Activated CD4-positive, alpha-beta T cell treated with anti-CD3 and anti-CD28 coated beads, Interleukin-2, amount 50 U/mL, for 1 hour (primary cell): ENCODE data around the gene MEAK7.
A peak's percentile ranks its signal among the peaks of the same experiment; 100 is the strongest.

Experiments
- DNase-seq: peaks from one replicate; pipeline ENCODE4 v3.0.0-alpha.2; 2020

Gene MEAK7

GRCh38 chr16:84511180-84511800, 6.8 kb upstream of the MEAK7 start:
- DNase-seq: peak; percentile 88

DNA sequence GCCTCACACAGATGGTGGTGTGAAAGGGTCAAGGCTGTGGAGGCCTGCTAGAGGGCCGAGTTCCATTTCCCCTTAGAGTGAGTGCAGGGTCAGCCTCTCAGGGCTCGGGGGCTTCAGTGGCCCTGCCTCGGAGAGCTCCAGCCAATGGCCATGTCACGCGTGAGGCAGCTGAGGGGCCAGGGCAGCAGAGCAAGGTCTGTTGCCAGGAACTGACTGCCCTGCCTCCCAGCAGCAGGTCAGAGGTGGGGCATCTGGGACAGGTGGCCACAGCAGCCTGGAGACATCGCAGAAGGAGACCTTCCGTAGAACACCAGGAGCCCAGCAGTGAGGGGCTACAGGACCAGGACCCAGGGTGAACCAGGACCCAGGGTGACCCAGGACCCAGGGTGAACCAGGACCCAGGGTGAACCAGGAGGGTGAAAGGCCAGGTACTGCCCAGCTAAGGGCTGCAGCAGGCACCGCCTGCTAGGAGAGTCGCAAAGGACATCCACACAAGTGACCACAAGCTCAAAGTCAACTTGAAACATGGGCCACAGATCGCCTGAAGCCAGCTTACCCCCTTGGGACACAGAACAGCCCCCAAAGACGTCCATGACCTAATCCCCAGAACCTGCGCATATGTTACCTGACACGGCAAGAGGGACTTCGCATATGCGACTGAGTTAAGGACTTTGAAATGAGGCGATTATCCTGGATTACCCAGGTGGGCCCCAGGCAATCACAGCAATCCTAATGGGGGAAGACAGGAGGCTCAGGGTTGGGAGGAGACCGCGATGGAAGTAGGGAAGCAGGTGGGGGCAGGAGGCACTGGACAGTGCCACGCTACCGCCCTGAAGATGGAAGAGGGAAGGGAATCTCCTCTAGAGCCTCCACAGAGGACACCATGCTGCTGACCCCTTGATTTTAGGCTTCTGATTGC, 4.8 kb upstream of the MEAK7 start:
- no peak for DNase-seq

- peak; percentile 38 for DNase-seq
Observed at GRCh38 chr16:84508502-84508901, 4.0 kb upstream of the MEAK7 start.

DNA sequence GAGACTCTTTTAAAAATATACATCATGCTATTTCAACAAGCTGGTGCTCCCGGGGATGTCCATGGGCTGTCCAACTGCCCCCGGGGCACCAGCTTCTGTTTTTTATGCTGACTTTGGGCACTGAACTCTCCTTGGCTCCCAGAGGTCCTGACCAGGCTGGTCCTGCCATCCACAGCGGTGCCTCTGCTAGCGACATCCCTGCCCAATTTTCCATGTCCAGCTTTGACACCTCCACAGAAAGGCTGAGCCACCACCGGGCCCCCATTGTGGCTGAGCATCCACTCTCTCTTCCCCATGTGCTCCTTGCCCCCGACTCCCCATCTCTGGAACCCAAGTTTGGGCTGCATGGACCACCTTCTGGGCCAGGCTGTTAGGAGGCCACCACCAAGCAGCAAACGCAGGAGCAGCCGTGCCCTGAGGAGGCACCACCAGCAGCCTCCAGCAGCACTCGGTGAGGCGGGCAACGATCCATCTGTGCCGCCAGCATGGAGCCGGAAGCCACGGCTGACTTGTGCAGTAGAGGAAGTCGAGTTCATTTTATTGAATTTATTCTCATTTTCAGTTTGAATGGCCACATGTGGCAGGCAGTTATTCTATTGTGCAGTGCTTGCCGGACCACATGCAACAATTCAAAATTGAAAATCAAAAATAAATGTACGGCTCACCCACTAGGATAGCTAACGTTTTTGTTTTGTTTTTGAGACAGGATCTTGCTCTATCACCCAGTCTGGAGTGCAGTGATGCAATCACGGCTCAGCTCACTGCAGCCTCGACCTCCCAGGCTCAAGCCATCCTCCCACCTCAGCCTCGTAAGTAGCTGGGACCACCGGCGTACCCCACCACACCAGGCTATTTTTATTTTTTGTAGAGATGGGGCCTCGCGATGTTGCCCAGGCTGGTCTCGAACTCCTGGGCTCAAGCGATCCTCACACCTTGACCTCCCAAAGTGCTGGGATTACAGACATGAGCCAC, 2.8 kb upstream of the MEAK7 start:
- DNase-seq: no peak

DNA sequence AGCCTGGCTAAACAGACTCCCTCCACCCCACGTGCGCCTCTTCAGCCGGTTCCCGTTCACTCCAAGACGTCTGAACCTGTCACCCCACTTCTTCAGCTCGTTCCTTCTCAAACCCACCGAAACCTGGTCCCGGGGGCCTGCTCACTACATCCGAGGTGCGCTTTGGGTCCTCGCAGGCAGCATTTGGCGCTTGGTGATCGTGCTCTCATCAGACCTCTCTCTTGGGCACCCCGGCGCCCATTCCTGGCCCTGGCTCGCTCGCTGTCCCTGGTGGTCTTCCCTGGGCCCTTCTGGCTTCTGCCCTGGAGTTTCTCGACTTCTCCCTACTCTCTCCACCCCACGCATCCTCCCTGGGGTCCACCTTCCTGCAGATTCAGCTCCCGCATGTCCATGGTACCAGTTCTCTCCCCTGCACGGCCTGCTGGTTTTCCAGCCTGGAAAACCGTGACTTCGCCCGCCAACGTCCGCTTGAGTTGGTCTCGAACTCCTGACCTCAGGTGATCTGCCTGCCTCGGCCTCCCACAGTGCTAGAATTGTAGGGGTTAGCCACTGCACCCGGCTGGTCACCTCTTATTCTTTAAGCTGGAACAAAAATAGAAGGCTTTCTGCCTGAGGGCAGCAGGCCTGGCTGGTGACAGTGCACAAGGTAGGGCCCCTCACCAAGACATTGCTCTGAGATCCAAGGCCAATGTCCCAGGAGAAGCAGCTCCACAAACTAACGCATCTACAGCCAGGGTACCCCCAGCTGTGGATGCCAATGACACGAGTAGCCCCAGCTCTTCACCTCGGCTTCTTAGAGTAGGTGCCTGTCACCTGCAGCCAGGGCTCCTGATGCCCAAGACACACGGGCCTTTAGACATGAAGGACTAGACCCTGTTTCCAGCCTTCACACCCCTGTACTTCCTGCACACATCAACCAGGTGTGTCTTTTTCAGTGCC, 1.1 kb upstream of the MEAK7 start:
- DNase-seq: no peak

DNA sequence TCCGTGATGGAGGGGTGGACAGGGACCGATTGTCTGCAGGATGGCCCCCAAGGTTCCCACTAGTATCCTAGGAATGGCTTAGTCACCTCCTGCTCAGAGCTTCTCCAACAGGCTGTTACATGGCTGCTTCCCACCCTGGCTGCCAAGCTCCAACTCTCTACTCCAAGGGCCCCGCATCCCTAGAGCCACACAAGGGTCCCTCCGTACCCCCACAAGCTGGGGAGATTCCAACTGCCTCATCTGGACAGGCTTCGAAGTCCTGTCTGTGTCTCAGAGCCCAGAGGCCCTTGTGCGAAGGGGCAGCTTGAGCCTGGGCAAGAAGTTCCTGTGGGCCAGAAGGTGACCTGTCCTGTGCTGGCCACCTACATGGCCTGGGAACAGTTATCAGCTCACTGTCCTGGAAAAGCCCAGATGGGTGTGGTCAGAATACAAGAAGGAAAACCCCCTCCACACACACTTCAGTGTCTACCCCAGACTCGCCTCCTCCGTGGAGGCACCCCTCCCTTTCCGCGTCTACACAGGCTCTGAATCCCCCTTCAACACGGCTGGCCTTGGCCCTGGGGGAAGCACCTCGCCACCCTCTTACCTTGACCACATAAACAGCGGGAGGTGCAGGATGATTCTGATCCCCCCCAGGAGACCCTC, 586 bp downstream of the MEAK7 start:
- no peak for DNase-seq

DNA sequence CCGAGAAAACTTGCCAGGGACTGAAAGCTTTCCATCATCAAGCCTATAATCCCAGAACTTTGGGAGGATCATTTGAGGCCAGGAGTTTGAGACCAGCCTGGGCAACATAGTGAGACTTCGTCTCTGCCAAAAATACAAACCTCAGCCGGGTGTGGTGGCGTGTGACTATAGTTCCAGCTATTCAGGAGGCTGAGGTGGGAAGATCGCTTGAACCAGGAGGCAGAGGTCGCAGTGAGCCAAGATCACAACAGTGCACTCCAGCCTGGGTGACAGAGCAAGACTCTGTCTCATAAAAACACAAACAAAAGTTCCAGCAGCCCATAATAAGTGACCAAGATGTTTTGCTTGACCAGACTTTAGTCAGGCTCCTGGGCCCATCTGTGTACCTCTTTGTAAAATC, 1.9 kb downstream of the MEAK7 start:
- DNase-seq: no peak

DNA sequence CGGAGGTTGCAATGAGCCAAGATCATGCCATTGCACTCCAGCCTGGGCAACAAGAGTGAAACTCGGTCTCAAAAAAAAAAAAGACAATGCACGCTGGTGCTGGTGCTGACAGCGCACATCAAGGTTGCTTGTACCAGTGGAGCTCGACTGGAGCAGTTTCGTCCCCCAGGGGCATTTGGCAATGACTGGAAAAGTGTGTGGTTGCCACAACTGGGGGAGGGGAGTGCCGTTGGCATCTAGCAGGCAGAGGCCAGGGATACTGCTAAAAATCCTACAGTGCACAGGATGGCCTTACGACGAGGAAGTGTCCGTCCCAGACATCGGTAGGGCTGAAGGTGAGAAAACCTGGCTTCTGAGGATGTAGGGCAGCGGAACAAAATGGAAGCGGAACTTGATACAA, 2.4 kb downstream of the MEAK7 start:
- DNase-seq: no peak

DNA sequence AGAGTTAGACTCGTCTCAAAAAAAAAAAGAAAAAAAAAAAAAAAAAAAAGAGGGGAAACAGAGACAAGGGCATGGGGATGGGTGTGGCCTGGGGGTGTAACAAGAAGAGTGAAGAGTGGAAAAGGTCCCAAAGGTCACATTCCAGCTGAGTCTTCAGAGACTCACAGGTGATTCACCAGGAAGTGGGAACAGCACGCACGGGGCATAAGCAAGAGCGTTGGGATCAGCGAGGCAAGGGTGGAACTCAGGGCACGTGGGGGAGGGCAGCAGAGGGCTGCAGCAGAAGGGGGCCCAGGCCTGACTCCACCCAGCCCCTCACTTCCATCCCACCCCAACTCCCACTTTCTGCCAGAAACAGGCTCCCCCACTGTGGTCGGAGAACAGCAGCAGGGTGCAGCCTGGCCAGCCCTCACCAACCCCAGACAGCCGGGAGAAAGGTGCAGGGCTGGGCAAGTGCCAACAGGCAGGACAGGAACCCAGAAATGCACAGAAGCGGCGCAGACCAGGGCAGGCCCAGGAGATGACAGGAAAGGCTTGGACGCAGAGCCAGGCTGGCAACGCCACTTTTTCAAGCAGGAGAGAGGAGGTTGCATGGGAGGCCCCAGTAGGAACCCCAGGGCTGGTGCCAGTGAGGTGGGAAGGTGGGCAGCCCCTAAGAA, 3.3 kb downstream of the MEAK7 start:
- no peak for DNase-seq

GRCh38 chr16:84500531-84500930, 3.9 kb downstream of the MEAK7 start:
- no peak for DNase-seq

DNA sequence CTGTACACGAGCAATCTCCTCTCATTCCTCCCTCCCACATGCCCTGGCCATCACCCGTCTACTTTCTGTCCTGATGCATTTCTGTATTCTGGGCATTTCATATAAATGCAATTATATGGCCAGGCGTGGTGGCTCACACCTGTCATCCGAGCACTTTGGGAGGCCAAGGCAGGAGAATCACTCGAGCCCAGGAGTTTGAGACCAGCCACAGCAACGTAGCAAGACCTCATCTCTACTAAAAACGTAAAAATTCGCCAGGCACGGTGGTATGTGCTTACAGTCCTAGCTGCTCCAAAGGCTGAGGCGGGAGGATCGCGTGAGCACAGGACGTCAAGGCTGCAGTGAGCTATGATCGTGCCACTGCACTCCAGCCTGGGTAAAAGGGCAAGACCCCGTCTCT, 4.8 kb downstream of the MEAK7 start:
- no peak for DNase-seq

DNA sequence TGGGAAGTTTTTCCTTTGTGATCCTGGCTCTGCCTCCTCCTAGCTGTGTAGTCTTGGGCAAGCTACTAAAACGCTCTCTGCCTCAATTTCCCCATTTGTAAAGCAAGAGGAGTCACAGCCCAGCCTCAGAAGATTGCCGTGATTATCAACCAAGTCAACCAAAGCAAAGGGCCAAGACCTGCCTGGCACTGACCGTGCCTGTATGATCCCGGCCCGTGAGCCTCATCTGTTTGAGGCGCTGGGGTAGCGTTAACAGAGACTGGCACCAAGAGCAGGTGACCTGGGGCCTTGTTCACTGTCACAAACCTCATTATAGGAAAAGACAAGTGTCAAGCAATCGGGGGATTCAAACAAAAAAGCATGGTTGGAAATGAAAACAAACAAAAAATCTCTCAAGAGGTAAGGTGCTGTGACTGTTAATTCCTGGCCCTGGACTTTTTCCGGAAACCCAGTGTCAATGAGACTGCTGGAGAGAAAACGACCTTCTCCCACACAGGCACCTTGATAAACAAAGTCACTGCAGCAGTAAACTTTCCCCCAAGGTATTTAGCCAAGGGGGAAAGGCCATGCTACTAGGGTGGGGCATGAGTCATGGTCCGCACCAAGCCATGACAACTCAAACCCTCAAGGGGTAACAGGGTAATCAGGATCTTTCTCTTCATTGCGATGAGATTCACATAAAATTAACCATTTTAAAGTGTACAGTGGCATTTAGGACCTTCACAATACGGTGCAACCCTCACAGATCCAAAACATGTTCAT, 5.4 kb downstream of the MEAK7 start:
- DNase-seq: no peak

DNA sequence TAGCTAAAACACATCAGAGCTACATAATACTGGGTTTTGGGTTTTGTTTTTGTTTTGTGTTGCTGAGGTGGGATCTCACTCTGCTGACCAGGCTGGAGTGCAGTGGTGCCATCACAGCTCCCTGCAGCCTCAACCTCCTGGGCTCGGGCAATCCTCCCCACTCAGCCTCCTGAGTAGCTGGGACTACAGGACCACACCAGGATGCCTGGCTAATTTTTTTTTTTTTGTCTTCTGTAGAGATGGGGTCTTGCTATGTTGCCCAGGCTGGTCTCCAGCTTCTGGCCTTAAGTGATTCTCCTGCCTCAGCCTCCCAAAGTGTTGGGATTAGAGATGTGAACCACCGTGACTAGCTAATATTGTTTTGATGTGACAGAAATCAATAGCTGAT, 6.2 kb downstream of the MEAK7 start:
- DNase-seq: no peak

DNA sequence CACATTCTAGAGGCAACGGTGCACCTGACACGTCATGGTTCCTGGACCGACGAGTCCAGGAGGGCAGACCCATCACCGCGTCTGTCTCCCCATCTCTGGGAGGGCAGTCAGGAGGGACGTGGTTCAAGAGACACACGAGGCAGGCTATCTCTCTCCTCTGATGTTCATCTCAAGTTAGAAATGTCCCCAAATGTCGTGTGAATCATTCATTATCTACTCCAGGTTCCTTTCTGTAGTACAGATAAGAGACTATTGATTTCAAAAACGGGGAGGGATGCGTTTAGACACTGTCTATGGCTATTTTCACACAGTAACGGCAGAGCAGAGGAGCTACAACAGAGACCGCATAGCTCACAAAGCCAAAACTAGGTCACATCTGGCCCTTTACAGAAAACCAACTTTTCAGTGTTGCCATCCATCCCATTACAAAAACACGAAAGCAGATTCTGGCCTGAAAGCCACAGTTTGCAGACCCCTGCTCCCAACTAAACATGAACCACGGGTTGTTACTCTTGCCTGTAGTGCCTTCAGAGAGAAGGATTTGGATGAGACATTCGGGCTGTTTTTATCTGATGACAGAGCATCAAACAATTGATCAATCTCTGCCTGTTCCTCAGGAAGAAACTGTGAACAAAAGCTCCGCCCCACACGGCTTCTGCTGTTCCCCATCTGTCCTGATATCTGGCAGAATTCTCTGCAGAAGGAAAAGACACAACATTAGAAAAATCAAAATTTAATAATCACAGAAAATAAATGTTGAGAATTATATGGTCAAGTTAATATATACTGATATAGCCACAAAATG, 6.8 kb downstream of the MEAK7 start:
- no peak for DNase-seq

- DNase-seq: no peak
Observed at GRCh38 chr16:84496991-84497390, 7.5 kb downstream of the MEAK7 start.

- DNase-seq: no peak
Observed at GRCh38 chr16:84495506-84495905, 9.0 kb downstream of the MEAK7 start.

DNA sequence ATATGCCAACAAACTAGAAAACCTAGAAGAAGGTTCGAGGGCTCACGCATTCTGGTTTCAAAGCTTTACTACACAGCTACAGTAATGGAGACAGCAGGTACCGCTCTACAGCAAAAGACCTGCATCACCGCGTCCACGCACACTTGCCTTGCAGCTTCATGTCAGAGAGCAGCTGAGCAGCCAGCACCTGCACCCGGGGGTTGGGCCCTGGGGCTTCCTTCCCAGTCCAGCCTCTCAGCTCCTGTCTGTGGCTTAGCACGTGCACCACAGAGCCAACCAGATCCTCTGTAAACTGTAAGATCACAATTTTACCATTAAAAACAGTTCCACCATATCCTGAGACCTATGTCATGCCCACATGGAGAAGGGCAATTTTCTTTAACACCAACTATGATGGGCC, 15.3 kb downstream of the MEAK7 start:
- DNase-seq: no peak

DNA sequence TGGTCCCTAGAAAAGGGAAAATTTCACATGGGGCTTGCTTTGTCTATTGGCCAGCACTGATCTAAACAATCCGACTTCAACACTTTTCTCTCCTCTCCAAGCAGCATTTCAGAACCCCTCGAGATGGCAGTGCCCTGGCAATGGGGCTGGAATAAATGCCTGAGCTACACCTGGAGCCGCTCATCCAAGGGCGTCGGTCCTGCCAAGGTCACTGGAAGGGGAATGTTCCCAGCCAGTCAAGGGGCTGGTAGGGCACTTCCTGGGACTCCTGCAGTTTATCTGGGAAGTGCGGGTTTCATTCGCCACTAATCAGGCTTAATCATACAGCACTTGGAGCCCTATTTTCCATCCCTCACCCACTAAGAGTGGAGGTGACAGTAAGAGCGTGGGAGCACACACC, 17.1 kb downstream of the MEAK7 start:
- no peak for DNase-seq

DNA sequence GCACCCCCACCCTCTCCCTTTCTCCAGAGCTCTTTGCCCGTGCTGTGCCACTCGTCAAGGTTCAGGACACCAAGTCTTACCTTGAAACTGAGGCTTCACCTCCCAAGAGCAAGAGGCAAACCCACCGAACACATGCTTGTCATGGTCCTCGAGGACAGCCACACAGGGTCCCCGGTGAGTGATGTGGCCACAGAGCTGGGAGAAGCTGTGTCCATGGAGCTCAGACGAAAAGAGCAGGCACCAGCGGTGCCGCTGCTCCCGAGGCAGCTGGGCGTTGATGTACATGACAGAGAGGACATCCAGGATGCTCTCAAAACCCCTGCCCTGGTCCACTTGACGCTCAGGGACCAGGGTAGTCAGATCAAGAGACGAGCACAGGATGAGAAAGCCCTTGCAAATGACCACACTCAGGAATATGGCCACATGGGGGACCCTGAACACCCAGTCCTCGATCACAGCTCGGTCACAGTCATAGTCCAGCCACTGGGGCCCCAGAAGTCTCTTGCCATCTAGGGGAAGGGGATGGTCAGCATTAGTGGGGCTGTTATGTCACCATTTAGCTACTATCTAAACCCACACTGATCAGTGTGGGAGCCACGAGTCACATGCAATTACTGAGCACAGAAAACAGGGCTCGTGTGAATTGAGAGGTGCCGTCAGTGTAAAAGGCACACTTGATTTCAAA, 17.8 kb downstream of the MEAK7 start:
- no peak for DNase-seq
